CD14-positive monocyte (primary cell): ENCODE data around the gene F9. TPM values are rescaled to one million over a fixed set of nuclear protein-coding genes. Genes with fewer than 3 reads are reported as not detected.

Source experiments
- DNase-seq, 3 donors: peaks; one replicate each; pipeline ENCODE4 v3.0.0-alpha.2; 2011 to 2022
- H2AFZ ChIP-seq: 2 replicates; pipeline ENCODE4 v1.6.0; 2012; ENCODE audit warnings: mild to moderate bottlenecking, low read depth, low read length, inconsistent platforms; ENCODE audit not compliant: insufficient read depth, poor library complexity, severe bottlenecking
- H3K27ac ChIP-seq, 2 donors: 1 replicate in 1 of 2; 2 replicates in 1 of 2; pipeline ENCODE4 v1.5.1; 2012 to 2013; ENCODE audit warnings: low read length in 2 of 2, control low read depth in 1 of 2, inconsistent platforms in 1 of 2, low read depth in 1 of 2, mild to moderate bottlenecking in 1 of 2
- H3K27me3 ChIP-seq, 2 donors: one replicate each; pipeline versions ENCODE4 v1.6.0 to v1.6.1; 2011 to 2013; ENCODE audit warnings: low read length in 2 of 2; ENCODE audit not compliant: control insufficient read depth in 2 of 2, insufficient read depth in 2 of 2
- H3K36me3 ChIP-seq, 2 donors: replicated peaks in 1 of 2; 1 replicate in 1 of 2; 2 replicates in 1 of 2; pipeline versions ENCODE4 v1.5.1 to v1.6.1; 2012 to 2013; ENCODE audit warnings: low read length in 2 of 2, control low read depth in 1 of 2, inconsistent platforms in 1 of 2, mild to moderate bottlenecking in 1 of 2; ENCODE audit not compliant: insufficient read depth in 2 of 2, control insufficient read depth in 1 of 2
- H3K4me1 ChIP-seq, 2 donors: 1 replicate in 1 of 2; 2 replicates in 1 of 2; pipeline versions ENCODE4 v1.5.1 to v1.6.1; 2012 to 2013; ENCODE audit warnings: low read length in 2 of 2, control low read depth in 1 of 2, inconsistent platforms in 1 of 2, mild to moderate bottlenecking in 1 of 2, moderate library complexity in 1 of 2; ENCODE audit not compliant: insufficient read depth in 2 of 2, control insufficient read depth in 1 of 2
- H3K4me2 ChIP-seq: replicated peaks from 2 replicates; pipeline ENCODE3; 2012; ENCODE audit warnings: low read length, moderate library complexity, mild to moderate bottlenecking; ENCODE audit not compliant: poor library complexity, severe bottlenecking; ENCODE audit errors: extremely low read depth
- H3K4me3 ChIP-seq, 3 experiments: fragments of 200-600 bp in 1 of 3; sonication (generic) in 1 of 3; replicated peaks in 1 of 3; 1 replicate in 2 of 3; 2 replicates in 1 of 3; pipeline ENCODE4 v1.5.1; 2011 to 2013; ENCODE audit warnings: low read length in 3 of 3, mild to moderate bottlenecking in 3 of 3, control low read depth in 2 of 3, low read depth in 2 of 3, inconsistent platforms in 1 of 3, moderate library complexity in 1 of 3
- H3K79me2 ChIP-seq: 2 replicates; pipeline ENCODE4 v1.6.0; 2012; ENCODE audit warnings: mild to moderate bottlenecking, control low read depth, inconsistent platforms, low read length, moderate library complexity; ENCODE audit not compliant: insufficient read depth
- H3K9ac ChIP-seq: 2 replicates; pipeline ENCODE4 v1.6.0; 2017; ENCODE audit warnings: low read length, mild to moderate bottlenecking; ENCODE audit not compliant: insufficient read depth, poor library complexity, severe bottlenecking
- H3K9me3 ChIP-seq, 2 donors: replicated peaks in 1 of 2; 1 replicate in 1 of 2; 2 replicates in 1 of 2; pipeline versions ENCODE4 v1.5.1 to v1.6.1; 2012 to 2013; ENCODE audit warnings: low read length in 2 of 2, control low read depth in 1 of 2; ENCODE audit not compliant: control insufficient read depth in 1 of 2, insufficient read depth in 1 of 2
- H4K20me1 ChIP-seq: 2 replicates; pipeline ENCODE4 v1.6.0; 2012; ENCODE audit warnings: mild to moderate bottlenecking, low read length, control low read depth, moderate library complexity; ENCODE audit not compliant: insufficient read depth
- H3K27ac Mint-ChIP-seq, 7 donors: one replicate each; pipeline ENCODE4 v1.8.0; 2020; ENCODE audit warnings: mild to moderate bottlenecking in 7 of 7, mixed read lengths in 7 of 7, moderate library complexity in 6 of 7, inconsistent platforms in 2 of 7
- H3K27me3 Mint-ChIP-seq, 3 donors: one replicate each; pipeline ENCODE4 v1.8.0; 2021 to 2022; ENCODE audit warnings: low read depth in 3 of 3, mild to moderate bottlenecking in 3 of 3, mixed read lengths in 3 of 3, moderate library complexity in 3 of 3, inconsistent platforms in 1 of 3
- H3K36me3 Mint-ChIP-seq, 2 donors: one replicate each; pipeline ENCODE4 v1.8.0; 2020; ENCODE audit warnings: mixed read lengths in 2 of 2, inconsistent platforms in 1 of 2, mild to moderate bottlenecking in 1 of 2
- H3K4me1 Mint-ChIP-seq: one replicate; pipeline ENCODE4 v1.8.0; 2020; ENCODE audit warnings: mild to moderate bottlenecking, mixed read lengths
- H3K4me3 Mint-ChIP-seq, 2 donors: one replicate each; pipeline ENCODE4 v1.8.0; 2020; ENCODE audit warnings: mild to moderate bottlenecking in 2 of 2, mixed read lengths in 2 of 2, moderate library complexity in 1 of 2
- H3K9me3 Mint-ChIP-seq, 7 donors: one replicate each; pipeline ENCODE4 v1.8.0; 2020 to 2022; ENCODE audit warnings: mixed read lengths in 7 of 7, mild to moderate bottlenecking in 6 of 7, moderate library complexity in 6 of 7, inconsistent platforms in 2 of 7
- CTCF ChIP-seq: fragments of 200-600 bp; IDR thresholded peaks from one replicate; pipeline ENCODE4 v1.8.0; 2022; ENCODE audit warnings: antibody characterized with exemption, mild to moderate bottlenecking
- WGBS: methylation state at CpG from one replicate; pipeline ENCODE4 v1.1.5; 2013; ENCODE audit warnings: missing lambda C conversion rate; ENCODE audit not compliant: insufficient coverage; 5-methylcytosine and 5-hydroxymethylcytosine counted together
- intact Hi-C, 2 donors: fragments of 100-400 bp; cut with micrococcal nuclease; formaldehyde crosslinking; loops; one replicate each; pipeline versions ENCODE4 v1.15.0 to v1.15.1; 2023
- polyA plus RNA-seq, 3 donors: library from polyadenylated mRNA; depleted of rRNA in 1 of 3; unstranded in 2 of 3; stranded (reverse) in 1 of 3; fragments of 300-500 nt in 2 of 3; fragments of >200 nt in 1 of 3; fragmentation: Illumina TruSeq in 2 of 3; gene quantifications; 1 replicate in 2 of 3; 2 replicates in 1 of 3; pipeline ENCODE4 v1.2.3, GENCODE V29; 2012 to 2021

Gene F9
- polyA plus RNA-seq, 3 donors, result not detected

GRCh38 chrX:139554376-139554775, 23.8 kb downstream of the F9 start:
- Histone ChIP-seq H3K4me1 (peaks cover 25 to 29% of the 10 kb centered on the region in 2 donors), H3K36me3 (no peaks in the 10 kb centered on the region), H3K9me3 (no peaks in the 10 kb centered on the region), H2AFZ (no peak overlapping the region), H3K4me3 (peak overlapping the region in 1 of 3 experiments; percentile 41), H4K20me1 (no peaks in the 10 kb centered on the region), H3K79me2 (no peaks in the 10 kb centered on the region), H3K4me2 (peak overlapping the region; percentile 51), H3K27ac (peak overlapping the region in 1 of 2 donors; percentile 32), H3K27me3 (no peaks in the 10 kb centered on the region), H3K9ac (no peak overlapping the region)
- Mint-ChIP-seq H3K4me1 (peaks cover 30% of the 10 kb centered on the region), H3K27me3 (peaks cover 0 to 2% (median 0%) of the 10 kb centered on the region in 3 donors), H3K4me3 (no peak overlapping the region), H3K9me3 (peaks cover 0 to 3% (median 2%) of the 10 kb centered on the region in 7 donors), H3K27ac (peak overlapping the region in 4 of 7 donors; percentile 41 to 78 (median 68)), H3K36me3 (no peaks in the 10 kb centered on the region)
- intact Hi-C loops, result loop anchor here in 1 of 2 donors (10.0 kb wide), 1 partner anchor 780 kb away; no protein-coding TSS in a partner anchor
- peak in 2 of 3 donors; percentile 3 to 4 for DNase-seq
- no peak for TF ChIP-seq CTCF

GRCh38 chrX:139554991-139555675, 24.6 kb downstream of the F9 start:
- H3K27me3 Mint-ChIP-seq, result peaks cover 0 to 2% (median 0%) of the 10 kb centered on the region in 3 donors
- H3K36me3 Mint-ChIP-seq, result no peaks in the 10 kb centered on the region
- Histone ChIP-seq H2AFZ (peak overlapping the region; percentile 35), H3K27ac (no peak overlapping the region), H3K4me2 (peak overlapping the region; percentile 51), H3K9ac (no peak overlapping the region), H3K79me2 (no peaks in the 10 kb centered on the region), H3K4me1 (peaks cover 27 to 29% of the 10 kb centered on the region in 2 donors), H4K20me1 (no peaks in the 10 kb centered on the region), H3K27me3 (no peaks in the 10 kb centered on the region), H3K4me3 (peak overlapping the region in 1 of 3 experiments; percentile 41), H3K36me3 (no peaks in the 10 kb centered on the region), H3K9me3 (no peaks in the 10 kb centered on the region)
- no peak for DNase-seq
- no peak for TF ChIP-seq CTCF
- WGBS, result 82% methylated on average over 19 of the region's 26 CpGs
- peaks cover 31% of the 10 kb centered on the region for H3K4me1 Mint-ChIP-seq
- H3K9me3 Mint-ChIP-seq, result peaks cover 0 to 3% (median 2%) of the 10 kb centered on the region in 7 donors
- H3K27ac Mint-ChIP-seq, result peak overlapping the region in 1 of 7 donors; percentile 18
- peak overlapping the region; percentile 55 to 56 for H3K4me3 Mint-ChIP-seq
- intact Hi-C loops, result loop anchor here (5.0 to 10.0 kb wide), 2 partner anchors 778 to 780 kb away; no protein-coding TSS in a partner anchor
